ENCODE measurements around the gene PILRA.

The PILRA gene

GRCh38 chr7:100429637-100430492, 56.6 kb downstream of the PILRA start, which contains the start of gene MEPCE:
TSS of gene MEPCE (plus strand) at chr7:100429831. CDS start at chr7:100430019, 188 bp downstream.
- peak within 1 kb of the TSS; percentile 85 for H3K4me3 Mint-ChIP-seq
- ATAC-seq (replicated peaks; ENCODE audit: extremely low read depth, poor library complexity, severe bottlenecking) (peak; percentile 45), DNase-seq (ENCODE audit: low spot score in 2 of 2) (peak; percentile 94 to 97)
- peaks cover 43% of the 10 kb centered on the region for H3K36me3 Mint-ChIP-seq (ENCODE audit: insufficient read depth)
- no peaks in the 10 kb centered on the region for H3K9me3 Mint-ChIP-seq
- peaks cover 51% of the 10 kb centered on the region for H3K4me1 Mint-ChIP-seq
- peak within 1 kb of the TSS; percentile 100 for H3K27ac Mint-ChIP-seq (ENCODE audit: low read depth)
- H3K27me3 Mint-ChIP-seq = peaks cover 7% of the 10 kb centered on the region

GRCh38 chr7:100430493-100431285, 57.4 kb downstream of the PILRA start:
- no peaks in the 10 kb centered on the region for H3K9me3 Mint-ChIP-seq
- H3K27me3 Mint-ChIP-seq = peaks cover 7% of the 10 kb centered on the region
- H3K4me3 Mint-ChIP-seq = peak overlapping the region; percentile 85
- H3K27ac Mint-ChIP-seq (ENCODE audit: low read depth) = peak overlapping the region; percentile 100
- peaks cover 46% of the 10 kb centered on the region for H3K36me3 Mint-ChIP-seq (ENCODE audit: insufficient read depth)
- ATAC-seq (replicated peaks; ENCODE audit: extremely low read depth, poor library complexity, severe bottlenecking) (no peak), DNase-seq (ENCODE audit: low spot score in 2 of 2) (peak in 1 of 2 donors; percentile 31)
- peaks cover 57% of the 10 kb centered on the region for H3K4me1 Mint-ChIP-seq

- Mint-ChIP-seq H3K4me3 (peak overlapping the region; percentile 85), H3K27ac (ENCODE audit: low read depth) (peak overlapping the region; percentile 100), H3K9me3 (no peaks in the 10 kb centered on the region), H3K36me3 (ENCODE audit: insufficient read depth) (peaks cover 48% of the 10 kb centered on the region), H3K27me3 (peaks cover 7% of the 10 kb centered on the region), H3K4me1 (peaks cover 59% of the 10 kb centered on the region)
- no peak for DNase-seq (ENCODE audit: low spot score in 2 of 2)
- no peak for ATAC-seq (replicated peaks; ENCODE audit: extremely low read depth, poor library complexity, severe bottlenecking)
Observed at GRCh38 chr7:100431286-100431735, 58.0 kb downstream of the PILRA start.

GRCh38 chr7:100432053-100432452, 58.8 kb downstream of the PILRA start:
- no peak for DNase-seq (ENCODE audit: low spot score in 2 of 2)
- H3K4me1 Mint-ChIP-seq = peaks cover 62% of the 10 kb centered on the region
- H3K36me3 Mint-ChIP-seq (ENCODE audit: insufficient read depth) = peaks cover 50% of the 10 kb centered on the region
- H3K4me3 Mint-ChIP-seq = peak overlapping the region; percentile 85
- H3K27ac Mint-ChIP-seq (ENCODE audit: low read depth) = peak overlapping the region; percentile 13
- H3K27me3 Mint-ChIP-seq = peaks cover 7% of the 10 kb centered on the region
- no peak for ATAC-seq (replicated peaks; ENCODE audit: extremely low read depth, poor library complexity, severe bottlenecking)
- H3K9me3 Mint-ChIP-seq = no peaks in the 10 kb centered on the region

GRCh38 chr7:100432621-100433275, 59.5 kb downstream of the PILRA start:
- ATAC-seq (replicated peaks; ENCODE audit: extremely low read depth, poor library complexity, severe bottlenecking) = no peak
- no peaks in the 10 kb centered on the region for H3K9me3 Mint-ChIP-seq
- no peak for DNase-seq (ENCODE audit: low spot score in 2 of 2)
- no peak overlapping the region for H3K4me3 Mint-ChIP-seq
- peaks cover 7% of the 10 kb centered on the region for H3K27me3 Mint-ChIP-seq
- H3K4me1 Mint-ChIP-seq = peaks cover 62% of the 10 kb centered on the region
- H3K27ac Mint-ChIP-seq (ENCODE audit: low read depth) = peak overlapping the region; percentile 13
- peaks cover 50% of the 10 kb centered on the region for H3K36me3 Mint-ChIP-seq (ENCODE audit: insufficient read depth)

- Mint-ChIP-seq H3K4me3 (no peak overlapping the region), H3K4me1 (peaks cover 62% of the 10 kb centered on the region), H3K36me3 (ENCODE audit: insufficient read depth) (peaks cover 48% of the 10 kb centered on the region), H3K9me3 (no peaks in the 10 kb centered on the region), H3K27ac (ENCODE audit: low read depth) (peak overlapping the region; percentile 41), H3K27me3 (peaks cover 7% of the 10 kb centered on the region)
- ATAC-seq (replicated peaks; ENCODE audit: extremely low read depth, poor library complexity, severe bottlenecking) = no peak
- DNase-seq (ENCODE audit: low spot score in 2 of 2) = no peak
Observed at GRCh38 chr7:100433276-100433591, 59.9 kb downstream of the PILRA start.

GRCh38 chr7:100433592-100434296, 60.5 kb downstream of the PILRA start:
- Mint-ChIP-seq H3K27ac (ENCODE audit: low read depth) (peak overlapping the region; percentile 41), H3K36me3 (ENCODE audit: insufficient read depth) (peaks cover 43% of the 10 kb centered on the region), H3K27me3 (peaks cover 7% of the 10 kb centered on the region), H3K9me3 (no peaks in the 10 kb centered on the region), H3K4me1 (peaks cover 57% of the 10 kb centered on the region), H3K4me3 (peak overlapping the region; percentile 95)
- DNase-seq (ENCODE audit: low spot score in 2 of 2) = no peak
- ATAC-seq (replicated peaks; ENCODE audit: extremely low read depth, poor library complexity, severe bottlenecking) = no peak

- Mint-ChIP-seq H3K9me3 (no peaks in the 10 kb centered on the region), H3K27me3 (peaks cover 2% of the 10 kb centered on the region), H3K36me3 (ENCODE audit: insufficient read depth) (peaks cover 35% of the 10 kb centered on the region), H3K27ac (ENCODE audit: low read depth) (peak overlapping the region; percentile 97), H3K4me1 (peaks cover 49% of the 10 kb centered on the region), H3K4me3 (peak overlapping the region; percentile 95)
- ATAC-seq (replicated peaks; ENCODE audit: extremely low read depth, poor library complexity, severe bottlenecking) (no peak), DNase-seq (ENCODE audit: low spot score in 2 of 2) (no peak)
Observed at GRCh38 chr7:100434297-100435144, 61.2 kb downstream of the PILRA start.

GRCh38 chr7:100435401-100436304, 62.4 kb downstream of the PILRA start:
- H3K4me1 Mint-ChIP-seq = peaks cover 41% of the 10 kb centered on the region
- no peaks in the 10 kb centered on the region for H3K9me3 Mint-ChIP-seq
- peak overlapping the region; percentile 95 for H3K4me3 Mint-ChIP-seq
- H3K27ac Mint-ChIP-seq (ENCODE audit: low read depth) = peak overlapping the region; percentile 97
- H3K36me3 Mint-ChIP-seq (ENCODE audit: insufficient read depth) = peaks cover 27% of the 10 kb centered on the region
- DNase-seq (ENCODE audit: low spot score in 2 of 2) (no peak), ATAC-seq (replicated peaks; ENCODE audit: extremely low read depth, poor library complexity, severe bottlenecking) (peak; percentile 54)
- H3K27me3 Mint-ChIP-seq = no peaks in the 10 kb centered on the region

GRCh38 chr7:100437150-100438100, 64.1 kb downstream of the PILRA start:
- Mint-ChIP-seq H3K9me3 (no peaks in the 10 kb centered on the region), H3K4me1 (peaks cover 28% of the 10 kb centered on the region), H3K27ac (ENCODE audit: low read depth) (peak overlapping the region; percentile 97), H3K4me3 (peak overlapping the region; percentile 95), H3K36me3 (ENCODE audit: insufficient read depth) (peaks cover 25% of the 10 kb centered on the region), H3K27me3 (no peaks in the 10 kb centered on the region)
- no peak for ATAC-seq (replicated peaks; ENCODE audit: extremely low read depth, poor library complexity, severe bottlenecking)
- DNase-seq (ENCODE audit: low spot score in 2 of 2) = no peak
